Measurements from ENCODE around the gene CAMK2B. TPM values are rescaled to one million over a fixed set of nuclear protein-coding genes. Genes with fewer than 3 reads are reported as not detected.
"Not testable (repeated sequence)": the region's sequence is repeated elsewhere in the genome, so short reads cannot be mapped to it uniquely, and the experiment has no call there.

CAMK2B gene
- total RNA-seq, 1 experiment from 2014 or later, result 0.15 TPM

DNA sequence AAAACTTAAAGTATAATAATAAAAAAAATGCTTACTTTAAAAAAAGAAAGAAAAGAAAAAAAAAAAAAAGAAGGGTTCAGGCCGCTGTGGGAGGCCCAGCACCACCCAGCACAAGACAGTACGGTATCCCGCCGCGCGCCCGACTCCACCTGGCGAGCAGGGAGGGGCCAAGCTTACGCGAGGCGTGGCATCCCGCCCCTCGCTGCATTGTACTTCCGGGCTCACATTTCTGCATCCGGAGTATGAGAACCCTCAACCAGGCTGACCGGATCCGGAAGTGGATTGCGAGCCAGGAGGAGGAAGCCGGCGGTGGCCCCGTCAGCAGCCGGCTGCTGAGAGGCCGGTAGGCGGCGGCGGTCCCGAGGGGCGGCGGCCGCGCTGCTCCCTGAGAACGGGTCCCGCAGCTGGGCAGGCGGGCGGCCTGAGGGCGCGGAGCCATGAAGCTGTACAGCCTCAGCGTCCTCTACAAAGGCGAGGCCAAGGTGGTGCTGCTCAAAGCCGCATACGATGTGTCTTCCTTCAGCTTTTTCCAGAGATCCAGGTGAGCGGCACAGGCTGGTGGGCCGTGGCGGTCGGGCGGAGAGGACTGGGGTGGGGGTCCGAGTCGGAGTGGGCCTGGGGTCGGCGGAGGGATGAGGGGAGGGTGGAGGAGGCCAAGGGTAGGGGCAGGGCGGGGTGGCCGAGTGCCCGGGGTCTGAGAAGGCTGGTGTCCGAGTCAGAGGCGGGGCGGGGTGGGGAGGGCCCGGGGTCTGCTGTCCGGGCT lies 124.5 kb downstream of the CAMK2B start, which contains the start of gene YKT6:
Gene YKT6 (plus strand): TSS at position 280 of the 763 bp plus-strand sequence. CDS start 158 bp downstream, at position 438.
- peak; percentile 96 for DNase-seq (ENCODE audit: extremely low read depth, low read depth)

GRCh38 chr7:44200163-44200562 lies 125.2 kb downstream of the CAMK2B start:
- not testable (repeated sequence) for DNase-seq (ENCODE audit: extremely low read depth, low read depth)

- DNase-seq (ENCODE audit: extremely low read depth, low read depth), result no peak
Observed at GRCh38 chr7:44197474-44197873, 127.9 kb downstream of the CAMK2B start.

DNA sequence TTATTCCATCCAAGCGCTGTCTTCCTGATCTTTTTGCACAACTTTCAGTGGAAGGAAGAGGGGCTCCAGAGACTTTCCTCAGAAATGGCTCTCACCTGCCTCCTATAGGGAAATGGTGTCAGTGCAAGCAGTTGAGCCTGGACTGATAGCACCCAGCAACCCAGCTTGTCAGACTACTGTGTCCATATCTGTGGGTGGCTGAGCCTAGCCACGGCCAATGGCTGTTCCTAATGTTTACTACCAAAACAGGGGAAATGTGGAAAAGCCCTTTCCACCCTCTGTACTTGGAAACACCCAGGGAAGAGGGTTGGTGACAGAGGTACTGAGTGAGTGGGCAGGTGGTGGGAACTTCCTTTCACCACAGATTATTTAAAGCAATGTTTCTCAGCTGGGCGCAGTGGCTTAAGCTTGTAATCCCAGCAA lies 128.9 kb downstream of the CAMK2B start:
- DNase-seq (ENCODE audit: extremely low read depth, low read depth), result peak; percentile 41

DNA sequence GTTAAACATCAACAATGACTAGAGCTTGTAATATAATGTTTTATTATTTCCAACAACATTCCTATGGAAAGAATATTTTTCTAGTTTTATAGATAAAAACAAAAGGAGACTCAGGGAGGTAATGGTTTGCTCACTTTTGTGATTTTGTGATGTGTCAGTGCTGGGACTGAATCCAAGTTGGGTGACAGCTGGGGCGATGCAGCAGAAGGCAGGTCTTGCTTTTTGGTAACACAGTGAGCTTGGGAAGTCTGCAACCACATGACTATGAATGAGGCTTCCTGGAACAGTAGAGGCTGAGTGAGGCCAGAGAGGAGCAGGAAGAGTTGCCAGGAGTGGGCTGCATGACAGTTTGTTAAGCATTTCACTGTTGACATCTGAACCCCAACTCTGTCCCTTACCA lies 129.5 kb downstream of the CAMK2B start:
- DNase-seq (ENCODE audit: extremely low read depth, low read depth), result no peak

DNA sequence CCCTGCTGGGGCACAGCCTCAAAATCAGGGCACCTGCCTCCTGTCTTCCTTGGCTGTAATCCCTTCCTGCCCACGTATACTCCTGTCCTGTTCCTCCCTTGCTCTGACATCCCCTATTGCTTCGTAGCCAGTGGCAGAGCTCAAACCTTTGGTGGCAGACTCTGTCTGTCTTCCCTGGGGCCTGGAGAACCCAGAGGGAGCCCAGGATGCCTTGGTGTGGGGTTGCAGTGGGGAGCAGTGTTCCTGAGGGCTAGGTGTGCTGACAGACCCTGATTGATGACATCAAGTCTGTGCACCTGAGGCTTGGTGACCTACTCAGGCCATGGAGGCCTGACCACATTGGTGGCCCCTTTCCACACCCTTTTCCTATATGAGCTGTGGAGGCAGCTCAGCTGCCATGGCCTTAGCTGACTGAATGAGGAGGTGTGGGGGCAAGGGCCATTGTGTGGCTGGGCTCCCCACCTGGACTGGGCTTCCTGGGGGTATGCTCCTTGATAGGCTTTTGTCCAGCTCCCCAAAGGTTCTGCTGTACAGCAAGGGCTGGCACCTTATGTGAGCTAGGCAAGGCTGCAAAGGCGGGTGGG lies 130.7 kb downstream of the CAMK2B start:
- DNase-seq (ENCODE audit: extremely low read depth, low read depth), result no peak

DNA sequence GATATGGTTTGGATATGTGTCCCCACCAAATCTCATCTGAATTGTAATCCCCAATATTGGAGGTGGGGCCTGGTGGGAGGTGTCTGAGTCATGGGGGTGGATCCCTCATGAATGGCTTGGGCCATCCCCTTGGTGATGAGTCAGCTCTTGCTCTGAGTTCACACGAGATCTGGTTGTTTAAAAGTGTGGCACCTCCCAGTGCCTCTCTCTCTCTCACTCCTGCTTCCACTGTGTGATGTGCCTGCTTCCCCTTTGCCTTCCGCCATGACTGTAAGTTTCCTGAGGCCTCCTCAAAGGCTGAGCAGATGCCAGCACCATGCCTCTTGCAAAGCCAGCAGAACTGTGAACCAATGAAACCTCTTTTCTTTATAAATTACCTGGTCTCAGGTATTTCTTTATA lies 131.3 kb downstream of the CAMK2B start:
- no peak for DNase-seq (ENCODE audit: extremely low read depth, low read depth)

GRCh38 chr7:44193011-44193802 lies 132.2 kb downstream of the CAMK2B start:
- DNase-seq (ENCODE audit: extremely low read depth, low read depth), result no peak

DNA sequence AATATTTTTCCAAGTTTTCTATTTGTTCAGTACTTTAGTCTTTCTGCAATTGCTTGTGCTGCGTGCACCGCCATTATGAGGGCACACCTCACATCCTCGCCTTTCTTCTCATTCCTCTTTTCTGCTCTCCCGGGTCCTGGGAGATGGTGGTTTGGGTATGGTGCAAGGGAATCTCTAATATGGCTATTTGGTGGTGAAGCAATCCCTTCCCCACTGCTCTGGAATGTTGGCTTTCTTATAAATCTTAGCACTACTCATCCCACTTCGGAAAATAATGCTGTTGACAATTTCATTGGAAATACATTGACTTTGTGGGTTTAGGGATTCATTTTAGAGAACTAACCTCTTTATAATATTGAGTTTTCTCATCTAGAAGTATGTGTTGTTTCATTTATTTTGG lies 134.2 kb downstream of the CAMK2B start:
- no peak for DNase-seq (ENCODE audit: extremely low read depth, low read depth)

- no peak for DNase-seq (ENCODE audit: extremely low read depth, low read depth)
Observed at GRCh38 chr7:44189993-44190872, 135.2 kb downstream of the CAMK2B start.

GRCh38 chr7:44189286-44189992 lies 136.0 kb downstream of the CAMK2B start, which contains the start of gene GCK:
Gene GCK (minus strand): TSS chr7:44189439. CDS start chr7:44188953, 486 bp downstream.
- no peak for DNase-seq (ENCODE audit: extremely low read depth, low read depth)

DNA sequence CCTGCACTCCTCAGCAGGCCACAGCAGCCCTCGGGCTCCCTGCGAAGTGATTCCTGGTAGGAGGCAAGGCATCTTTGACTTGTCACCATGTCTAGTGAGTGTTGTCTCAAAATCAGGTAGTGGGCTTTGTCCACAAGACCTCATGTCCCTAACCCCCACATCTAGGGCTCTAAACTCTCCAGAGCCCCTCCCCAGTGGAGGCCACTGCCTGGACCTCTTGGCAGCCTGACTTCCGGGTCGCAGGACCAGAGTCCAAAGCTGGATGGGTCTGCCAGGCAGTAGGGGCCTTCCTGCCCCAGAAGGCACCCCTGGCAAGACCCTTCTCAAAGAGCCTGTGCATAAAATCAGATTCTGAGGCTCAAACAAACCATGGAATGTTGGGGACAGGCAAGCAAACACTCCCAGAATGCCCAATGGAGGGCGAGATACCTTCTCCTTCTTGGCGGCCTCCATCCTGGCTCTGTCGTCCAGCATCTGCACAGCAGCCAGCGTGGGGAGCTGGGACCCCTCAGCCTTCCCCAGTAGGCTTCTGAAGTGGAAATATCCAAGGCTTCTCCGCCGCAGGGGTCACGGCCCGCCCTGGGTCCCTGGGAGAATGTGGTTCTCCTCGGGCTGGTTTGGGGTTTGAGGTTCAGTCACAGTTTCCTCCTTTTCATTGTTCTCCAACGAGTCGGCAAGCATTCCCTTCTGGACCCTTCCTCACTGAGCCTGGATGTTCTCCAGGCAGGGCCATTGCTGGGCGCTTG lies 136.7 kb downstream of the CAMK2B start:
- DNase-seq (ENCODE audit: extremely low read depth, low read depth), result no peak

- no peak for DNase-seq (ENCODE audit: extremely low read depth, low read depth)
Observed at GRCh38 chr7:44187636-44188416, 137.6 kb downstream of the CAMK2B start.

- DNase-seq (ENCODE audit: extremely low read depth, low read depth), result no peak
Observed at GRCh38 chr7:44186736-44187135, 138.7 kb downstream of the CAMK2B start.

DNA sequence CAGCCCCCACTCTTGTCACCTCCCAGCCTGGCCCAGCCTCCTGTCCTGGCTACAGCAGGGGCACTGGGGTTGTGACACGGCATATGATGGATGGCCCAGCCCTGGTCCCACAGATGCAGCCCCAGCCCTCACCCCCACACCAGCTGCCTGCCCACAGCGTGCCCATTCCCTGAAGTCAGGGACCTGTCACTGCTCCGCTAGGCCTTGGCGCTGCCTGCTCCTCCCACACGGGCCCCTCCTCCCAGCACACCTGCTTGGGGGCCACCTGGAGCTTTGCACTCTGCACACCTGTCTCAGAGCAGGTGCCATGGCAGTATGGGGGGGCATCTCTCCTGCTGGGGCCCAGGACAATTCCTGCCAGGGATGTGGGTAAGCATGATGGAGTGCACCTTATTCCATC lies 139.7 kb downstream of the CAMK2B start:
- DNase-seq (ENCODE audit: extremely low read depth, low read depth), result no peak

- DNase-seq (ENCODE audit: extremely low read depth, low read depth), result no peak
Observed at GRCh38 chr7:44184873-44185446, 140.4 kb downstream of the CAMK2B start.

DNA sequence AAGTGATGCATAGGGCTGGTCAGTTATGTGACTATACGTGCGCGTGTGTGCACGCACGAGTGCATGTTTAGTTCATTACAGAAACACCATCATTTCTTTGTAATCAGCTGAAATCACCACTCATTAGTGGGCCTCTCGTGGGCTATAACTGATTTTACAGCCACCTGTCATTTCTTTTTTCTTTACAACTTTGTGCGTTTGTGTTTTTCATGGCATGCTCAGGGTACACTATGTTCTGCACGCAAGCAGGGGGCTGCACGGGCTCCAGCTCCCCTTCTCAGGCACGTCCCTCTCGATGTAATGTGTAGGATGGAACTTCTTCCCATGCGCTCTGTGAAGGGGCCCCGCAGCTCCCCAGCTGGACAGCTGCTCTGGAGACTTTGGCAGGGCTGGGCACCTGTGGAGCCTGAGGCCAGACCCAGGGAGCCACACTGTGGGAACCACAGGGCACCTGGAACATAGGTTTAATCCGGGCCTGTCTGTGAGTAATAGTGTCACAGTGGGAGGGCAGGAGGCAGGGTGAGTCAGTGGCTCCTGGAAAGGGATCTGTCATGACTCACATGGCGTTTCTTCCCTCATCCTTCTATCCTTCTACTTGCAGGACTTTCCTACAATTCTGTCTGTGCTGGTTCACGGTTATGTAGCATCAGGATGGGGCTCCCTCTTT lies 141.1 kb downstream of the CAMK2B start:
- DNase-seq (ENCODE audit: extremely low read depth, low read depth), result peak; percentile 34
